Urinary bladder (tissue), 4 donors: ENCODE measurements around the gene DNASE1. TPM values are rescaled to one million over a fixed set of nuclear protein-coding genes. Genes with fewer than 3 reads are reported as not detected.

Source experiments
- DNase-seq: peaks from one replicate; pipeline ENCODE4 v3.0.0-alpha.2; 2015; ENCODE audit errors: extremely low spot score
- H3K27ac ChIP-seq: one replicate; pipeline ENCODE4 v1.5.1; 2013; ENCODE audit warnings: low read depth, mild to moderate bottlenecking, moderate library complexity
- H3K36me3 ChIP-seq: one replicate; pipeline ENCODE4 v1.6.1; 2013; ENCODE audit warnings: mild to moderate bottlenecking, moderate library complexity; ENCODE audit not compliant: insufficient read depth
- H3K4me1 ChIP-seq: one replicate; pipeline ENCODE4 v1.6.1; 2013; ENCODE audit warnings: mild to moderate bottlenecking, moderate library complexity; ENCODE audit not compliant: insufficient read depth
- H3K4me3 ChIP-seq: one replicate; pipeline ENCODE4 v1.5.1; 2013; ENCODE audit warnings: low read depth, low read length
- WGBS: extraction: QIAGEN DNeasy Blood & Tissue Kit; methylation state at CpG from one replicate; pipeline ENCODE4 v1.1.7; 2013; 5-methylcytosine and 5-hydroxymethylcytosine counted together
- polyA plus RNA-seq: library from polyadenylated mRNA; stranded (reverse); fragments of 200-250 nt; gene quantifications from one replicate; pipeline ENCODE4 v1.2.3, GENCODE V29; 2013
- total RNA-seq: library from RNA; depleted of rRNA; stranded (reverse); fragments of >200 nt; gene quantifications from one replicate; pipeline ENCODE4 v1.2.3, GENCODE V29; 2014
- donor health status: healthy with polysubstance abuse.
- donor health status: healthy.

The DNASE1 gene
- total and polyA plus RNA-seq, 2 donors: 9.4 to 25.2 TPM

- no peak for DNase-seq
- no peaks in the 10 kb centered on the region for H3K4me1 ChIP-seq
- no peak overlapping the region for H3K27ac ChIP-seq
- 96% methylated on average over 31 of the region's 31 CpGs for WGBS
- H3K4me3 ChIP-seq: no peak overlapping the region
- peaks cover 3% of the 10 kb centered on the region for H3K36me3 ChIP-seq
These were observed 9.9 kb downstream of the DNASE1 start for GRCh38 chr16:3664187-3664896.

DNA sequence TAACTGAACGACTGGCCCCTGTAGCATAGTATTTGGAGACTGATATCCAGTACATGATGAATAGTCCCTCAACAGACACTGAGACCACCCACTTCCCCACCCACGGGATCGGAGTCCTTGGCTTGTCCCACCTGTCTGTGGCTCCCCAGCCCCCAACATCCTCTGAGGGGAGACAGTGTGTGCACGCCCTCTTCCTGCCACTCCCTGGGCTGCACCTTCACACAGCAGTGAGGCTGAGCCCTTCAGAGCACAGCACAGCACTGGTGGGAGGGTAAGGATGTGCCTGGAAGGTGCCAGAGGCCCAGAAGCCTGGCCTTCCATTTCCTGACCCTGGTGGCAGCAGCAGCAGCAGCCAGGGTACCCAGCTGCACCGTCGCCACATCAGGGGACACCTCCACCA lies 11.0 kb downstream of the DNASE1 start:
- WGBS: 78% methylated on average over 6 of the region's 6 CpGs
- Histone ChIP-seq H3K36me3 (peaks cover 3% of the 10 kb centered on the region), H3K27ac (no peak overlapping the region), H3K4me3 (no peak overlapping the region), H3K4me1 (no peaks in the 10 kb centered on the region)
- no peak for DNase-seq

- Histone ChIP-seq H3K4me3 (no peak overlapping the region), H3K27ac (no peak overlapping the region), H3K4me1 (no peaks in the 10 kb centered on the region), H3K36me3 (peaks cover 3% of the 10 kb centered on the region)
- DNase-seq: no peak
- 95% methylated on average over 11 of the region's 11 CpGs for WGBS
These were observed 14.1 kb downstream of the DNASE1 start for GRCh38 chr16:3668626-3669025.

DNA sequence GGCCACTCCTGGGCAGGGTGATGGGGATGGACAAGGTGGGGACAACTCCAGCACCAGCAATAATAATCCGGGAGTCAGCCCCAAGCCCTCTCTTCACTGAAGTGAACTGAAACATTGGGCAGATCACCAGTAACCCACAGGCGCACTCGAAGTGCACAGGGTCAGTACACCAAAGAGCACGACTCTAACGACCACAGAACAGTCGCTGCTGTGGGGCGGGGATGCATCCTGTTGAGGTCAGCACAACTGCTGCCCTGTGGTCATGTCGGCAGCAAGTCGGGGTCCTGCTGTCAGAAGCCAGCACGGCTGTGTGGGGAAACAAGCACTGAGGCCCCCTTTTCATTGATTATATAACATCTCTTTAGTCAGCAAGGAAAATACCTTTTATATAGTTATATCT lies 14.6 kb downstream of the DNASE1 start:
- WGBS: 89% methylated on average over 10 of the region's 10 CpGs
- Histone ChIP-seq H3K36me3 (peaks cover 2% of the 10 kb centered on the region), H3K4me1 (no peaks in the 10 kb centered on the region), H3K27ac (no peak overlapping the region), H3K4me3 (no peak overlapping the region)
- DNase-seq: no peak

DNA sequence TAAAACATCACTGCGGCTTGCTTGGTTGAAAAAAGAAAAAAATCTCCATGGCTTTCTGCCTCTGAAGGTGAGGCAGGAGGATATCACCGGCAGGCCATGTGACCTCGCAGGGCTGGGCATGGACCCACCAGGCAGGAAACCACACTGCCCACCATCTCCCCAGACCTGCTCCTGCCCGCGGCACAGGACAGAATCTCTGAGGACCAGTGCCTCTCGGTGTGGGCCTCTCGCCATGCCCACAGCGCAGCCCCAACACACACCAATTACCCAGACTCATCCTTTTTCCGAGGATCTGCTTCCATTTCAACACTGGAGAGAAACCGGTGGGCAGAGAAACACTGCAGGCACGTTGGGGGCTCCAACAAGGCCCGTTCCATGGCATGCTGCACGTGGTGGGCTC lies 16.2 kb downstream of the DNASE1 start:
- no peak overlapping the region for H3K27ac ChIP-seq
- DNase-seq: no peak
- H3K4me1 ChIP-seq: no peaks in the 10 kb centered on the region
- no peak overlapping the region for H3K4me3 ChIP-seq
- 89% methylated on average over 13 of the region's 13 CpGs for WGBS
- H3K36me3 ChIP-seq: no peaks in the 10 kb centered on the region

GRCh38 chr16:3671424-3671823 lies 16.9 kb downstream of the DNASE1 start:
- WGBS: 94% methylated on average over 11 of the region's 11 CpGs
- DNase-seq: no peak
- Histone ChIP-seq H3K36me3 (no peaks in the 10 kb centered on the region), H3K27ac (no peak overlapping the region), H3K4me1 (no peaks in the 10 kb centered on the region), H3K4me3 (no peak overlapping the region)

DNA sequence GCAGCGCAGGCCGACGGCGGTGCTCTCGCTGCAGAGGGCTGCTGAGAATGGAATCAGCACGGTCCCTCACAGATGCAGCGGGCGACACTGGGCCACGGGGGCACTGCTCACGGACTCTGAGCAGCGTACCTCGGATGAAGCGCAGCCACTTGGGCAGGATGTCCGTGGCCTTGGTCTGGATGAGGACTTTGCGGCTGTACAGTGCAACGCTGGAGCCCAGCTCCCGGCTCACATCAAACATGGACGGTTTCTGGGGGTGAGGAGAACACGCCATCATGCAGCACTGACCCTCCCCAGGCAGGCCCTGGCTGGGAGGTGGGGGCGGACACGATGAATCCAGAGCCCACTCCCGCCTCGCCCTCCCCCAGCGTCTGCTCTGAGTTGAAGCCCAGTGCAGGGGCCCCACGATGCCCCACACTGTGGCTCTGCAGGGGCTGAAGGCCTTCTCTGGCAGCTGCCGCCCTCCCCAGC lies 18.1 kb downstream of the DNASE1 start:
- H3K27ac ChIP-seq: no peak overlapping the region
- no peaks in the 10 kb centered on the region for H3K4me1 ChIP-seq
- no peak overlapping the region for H3K4me3 ChIP-seq
- no peak for DNase-seq
- no peaks in the 10 kb centered on the region for H3K36me3 ChIP-seq
- 96% methylated on average over 26 of the region's 26 CpGs for WGBS

GRCh38 chr16:3673201-3673600 lies 18.7 kb downstream of the DNASE1 start:
- 95% methylated on average over 18 of the region's 18 CpGs for WGBS
- H3K27ac ChIP-seq: no peak overlapping the region
- H3K4me3 ChIP-seq: no peak overlapping the region
- no peaks in the 10 kb centered on the region for H3K4me1 ChIP-seq
- no peak for DNase-seq
- H3K36me3 ChIP-seq: no peaks in the 10 kb centered on the region

GRCh38 chr16:3673676-3674377 lies 19.3 kb downstream of the DNASE1 start:
- Histone ChIP-seq H3K27ac (no peak overlapping the region), H3K4me3 (no peak overlapping the region), H3K36me3 (no peaks in the 10 kb centered on the region), H3K4me1 (no peaks in the 10 kb centered on the region)
- WGBS: 92% methylated on average over 13 of the region's 13 CpGs
- no peak for DNase-seq

- DNase-seq: no peak
- WGBS: 92% methylated on average over 34 of the region's 34 CpGs
- Histone ChIP-seq H3K27ac (no peak overlapping the region), H3K4me3 (no peak overlapping the region), H3K4me1 (no peaks in the 10 kb centered on the region), H3K36me3 (no peaks in the 10 kb centered on the region)
These were observed 20.2 kb downstream of the DNASE1 start for GRCh38 chr16:3674513-3675295.

GRCh38 chr16:3675601-3676130 lies 21.2 kb downstream of the DNASE1 start:
- no peak overlapping the region for H3K4me3 ChIP-seq
- H3K4me1 ChIP-seq: no peaks in the 10 kb centered on the region
- H3K36me3 ChIP-seq: no peaks in the 10 kb centered on the region
- 88% methylated on average over 24 of the region's 24 CpGs for WGBS
- DNase-seq: no peak
- H3K27ac ChIP-seq: no peak overlapping the region

- 95% methylated on average over 11 of the region's 11 CpGs for WGBS
These were observed 23.5 kb downstream of the DNASE1 start for GRCh38 chr16:3677994-3678393.

GRCh38 chr16:3681206-3681605 lies 26.7 kb downstream of the DNASE1 start:
- Histone ChIP-seq H3K27ac (no peak overlapping the region), H3K36me3 (no peaks in the 10 kb centered on the region), H3K4me1 (no peaks in the 10 kb centered on the region), H3K4me3 (no peak overlapping the region)
- no peak for DNase-seq
- 91% methylated on average over 3 of the region's 3 CpGs for WGBS

More at GRCh38 chr16:3677994-3678393, 23.5 kb downstream of the DNASE1 start:
- DNase-seq: no peak
- Histone ChIP-seq H3K27ac (no peak overlapping the region), H3K4me1 (no peaks in the 10 kb centered on the region), H3K36me3 (no peaks in the 10 kb centered on the region), H3K4me3 (no peak overlapping the region)
